ENCODE measurements around the gene C1QTNF12. TPM values are rescaled to one million over a fixed set of nuclear protein-coding genes. Genes with fewer than 3 reads are reported as not detected.
A peak's percentile ranks its signal among the peaks of the same experiment; 100 is the strongest.

The C1QTNF12 gene
- total and polyA plus RNA-seq, 12 donors: 0.42 to 2.3 (median 1.1) TPM; not detected in 1

GRCh38 chr1:1215881-1216605 lies 30.5 kb downstream of the C1QTNF12 start:
- DNase-seq: no peak
- ATAC-seq: no peak
- Histone ChIP-seq H3K27me3 (peaks cover 0 to 18% (median 0%) of the 10 kb centered on the region in 7 donors), H3K27ac (peak overlapping the region in 9 of 10 donors; percentile 55 to 87 (median 77)), H3K4me3 (peak overlapping the region in 1 of 10 donors; percentile 13), H3K9me3 (no peaks in the 10 kb centered on the region), H3K4me1 (peaks cover 2 to 64% (median 37%) of the 10 kb centered on the region in 9 donors), H3K36me3 (peaks cover 0 to 58% (median 27%) of the 10 kb centered on the region in 9 donors)
- TF ChIP-seq, protein P1, sequence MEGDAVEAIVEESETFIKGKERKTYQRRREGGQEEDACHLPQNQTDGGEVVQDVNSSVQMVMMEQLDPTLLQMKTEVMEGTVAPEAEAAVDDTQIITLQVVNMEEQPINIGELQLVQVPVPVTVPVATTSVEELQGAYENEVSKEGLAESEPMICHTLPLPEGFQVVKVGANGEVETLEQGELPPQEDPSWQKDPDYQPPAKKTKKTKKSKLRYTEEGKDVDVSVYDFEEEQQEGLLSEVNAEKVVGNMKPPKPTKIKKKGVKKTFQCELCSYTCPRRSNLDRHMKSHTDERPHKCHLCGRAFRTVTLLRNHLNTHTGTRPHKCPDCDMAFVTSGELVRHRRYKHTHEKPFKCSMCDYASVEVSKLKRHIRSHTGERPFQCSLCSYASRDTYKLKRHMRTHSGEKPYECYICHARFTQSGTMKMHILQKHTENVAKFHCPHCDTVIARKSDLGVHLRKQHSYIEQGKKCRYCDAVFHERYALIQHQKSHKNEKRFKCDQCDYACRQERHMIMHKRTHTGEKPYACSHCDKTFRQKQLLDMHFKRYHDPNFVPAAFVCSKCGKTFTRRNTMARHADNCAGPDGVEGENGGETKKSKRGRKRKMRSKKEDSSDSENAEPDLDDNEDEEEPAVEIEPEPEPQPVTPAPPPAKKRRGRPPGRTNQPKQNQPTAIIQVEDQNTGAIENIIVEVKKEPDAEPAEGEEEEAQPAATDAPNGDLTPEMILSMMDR (IDR thresholded peaks at IDR 0.05): no peak
- WGBS, 2 donors: 85 to 87% methylated on average over 21 of the region's 21 CpGs
- intact Hi-C loops (cut with DNase I): no loop called here

DNA sequence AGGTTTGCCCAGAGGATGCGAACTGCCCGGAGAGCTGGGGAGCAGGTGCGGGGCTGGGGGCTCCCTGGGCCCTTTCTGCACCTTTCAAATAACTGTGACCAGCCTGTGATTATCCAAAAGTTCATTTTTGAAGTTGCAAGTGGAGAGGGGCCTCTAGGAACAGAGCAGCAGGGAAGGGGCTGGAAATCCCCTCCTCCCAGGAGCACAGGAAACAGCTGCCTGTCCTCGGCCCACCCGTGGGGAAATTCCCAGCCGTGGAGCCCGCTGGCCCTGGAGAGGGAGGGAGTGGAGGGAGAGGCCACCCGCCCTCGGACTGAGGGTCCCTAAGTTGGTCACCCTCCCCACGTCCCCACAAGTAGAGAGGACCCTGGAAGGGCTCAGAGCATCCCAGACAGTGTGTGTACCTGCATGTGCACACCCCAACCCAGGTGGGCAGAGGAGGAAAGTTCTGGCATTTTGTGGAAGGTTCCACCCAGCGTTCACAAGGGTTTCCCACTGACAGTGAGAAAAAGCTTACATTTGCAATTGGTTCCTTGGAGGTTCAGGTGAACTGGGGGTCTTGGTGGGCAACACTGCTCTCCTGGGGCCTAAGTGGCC lies 31.3 kb downstream of the C1QTNF12 start:
- DNase-seq (no peak), ATAC-seq (peak in 2 of 8 donors; percentile 16 to 32)
- peaks cover 0 to 50% (median 18%) of the 10 kb centered on the region in 9 donors for H3K36me3 ChIP-seq
- no peak overlapping the region for H3K4me3 ChIP-seq
- peak overlapping the region in 6 of 10 donors; percentile 47 to 87 (median 78) for H3K27ac ChIP-seq
- intact Hi-C loops (cut with DNase I): no loop called here
- peaks cover 0 to 18% (median 0%) of the 10 kb centered on the region in 7 donors for H3K27me3 ChIP-seq
- H3K4me1 ChIP-seq: peaks cover 2 to 65% (median 37%) of the 10 kb centered on the region in 9 donors
- no peaks in the 10 kb centered on the region for H3K9me3 ChIP-seq
- TF ChIP-seq, protein P1 (IDR thresholded peaks at IDR 0.05): no peak
- WGBS, 2 donors: 50 to 53% methylated on average over 11 of the region's 11 CpGs

DNA sequence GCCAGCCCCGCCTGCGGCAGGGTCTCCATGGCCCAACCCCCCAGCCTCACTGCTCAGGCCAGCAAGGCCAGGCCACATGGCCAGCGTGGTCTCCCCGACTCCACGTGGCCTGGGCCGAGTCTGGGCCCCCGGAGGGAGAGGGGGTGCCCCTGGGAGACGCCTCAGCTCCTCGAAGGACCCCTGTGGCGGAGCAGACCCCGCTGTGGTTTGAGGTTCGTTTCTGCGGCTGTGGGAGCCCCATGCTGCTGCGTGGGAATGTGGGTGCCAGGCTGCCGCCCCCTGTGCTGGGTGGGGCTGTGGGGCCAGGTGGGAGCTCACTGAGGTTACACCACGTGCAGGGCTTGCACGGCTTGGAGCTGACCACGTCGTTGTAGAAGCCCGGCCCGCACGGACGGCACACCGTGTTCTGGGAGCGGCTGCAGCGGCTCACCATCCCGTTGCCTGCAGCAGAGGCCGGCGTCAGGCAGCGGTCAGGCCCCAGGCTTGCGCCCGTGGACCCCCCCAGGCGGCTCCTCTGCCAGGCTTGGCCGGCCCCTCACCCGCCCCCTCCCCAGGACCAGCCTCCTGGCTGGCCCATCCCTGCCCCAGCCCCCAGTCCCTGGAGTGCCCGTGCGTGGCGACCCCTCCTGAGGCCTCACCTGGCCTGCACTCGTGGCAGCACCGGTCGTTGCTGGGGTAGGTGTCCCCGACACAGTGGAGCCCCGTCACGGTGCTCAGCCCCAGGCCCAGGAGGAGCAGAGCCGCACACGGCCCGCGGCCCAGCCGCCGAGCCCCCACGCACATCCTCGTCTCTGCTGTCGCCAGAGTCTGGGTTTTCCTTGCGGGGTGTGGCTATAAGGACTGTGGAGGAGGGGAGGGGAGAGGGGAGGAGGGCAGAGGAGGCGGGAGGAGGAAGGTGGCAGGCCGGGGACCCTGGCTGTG lies 32.9 kb downstream of the C1QTNF12 start, which contains the start of gene TNFRSF4:
TSS of gene TNFRSF4 (minus strand) at position 809 of the 921 bp plus-strand sequence. CDS start at position 783, 26 bp downstream.
- Histone ChIP-seq H3K36me3 (peaks cover 0 to 37% (median 13%) of the 10 kb centered on the region in 9 donors), H3K27ac (peak within 1 kb of the TSS in 9 of 10 donors; percentile 69 to 87 (median 78)), H3K4me3 (peak within 1 kb of the TSS in 9 of 10 donors; percentile 19 to 59 (median 53)), H3K4me1 (peaks cover 2 to 71% (median 40%) of the 10 kb centered on the region in 9 donors), H3K27me3 (peaks cover 0 to 29% (median 0%) of the 10 kb centered on the region in 7 donors), H3K9me3 (no peaks in the 10 kb centered on the region)
- intact Hi-C loops (cut with DNase I): no loop called here
- WGBS, 2 donors: 45 to 54% methylated on average over 54 to 56 of the region's 56 CpGs
- peak in 7 of 8 donors; percentile 1 to 29 (median 23) for ATAC-seq
- peak in 1 of 2 donors; percentile 24 for DNase-seq
- TF ChIP-seq, protein P1 (IDR thresholded peaks at IDR 0.05): no peak
